ENCODE results near the gene MRPL54.

MRPL54 gene

GRCh38 chr19:3740431-3740830, 22.1 kb upstream of the MRPL54 start:
- no peak for TF ChIP-seq CTCF (IDR thresholded peaks at IDR 0.05; ENCODE audit: low read depth, low read length)

GRCh38 chr19:3743486-3743885, 19.0 kb upstream of the MRPL54 start:
- TF ChIP-seq CTCF (IDR thresholded peaks at IDR 0.05; ENCODE audit: low read depth, low read length) = no peak
- H3K4me3 ChIP-seq (replicated peaks in 1 of 2; ENCODE audit: low read depth in 2 of 2, low read length in 2 of 2) = no peak overlapping the region
- peak in 1 of 2 donors; percentile 16 for DNase-seq (ENCODE audit: low read depth in 2 of 2)

More at GRCh38 chr19:3740431-3740830, 22.1 kb upstream of the MRPL54 start:
- H3K4me3 ChIP-seq (replicated peaks in 1 of 2; ENCODE audit: low read depth in 2 of 2, low read length in 2 of 2) = no peak overlapping the region
- DNase-seq (ENCODE audit: low read depth in 2 of 2) = no peak

GRCh38 chr19:3745363-3746045, 17.0 kb upstream of the MRPL54 start:
- H3K4me3 ChIP-seq (replicated peaks in 1 of 2; ENCODE audit: low read depth in 2 of 2, low read length in 2 of 2) = no peak overlapping the region
- DNase-seq (ENCODE audit: low read depth in 2 of 2) = no peak
- TF ChIP-seq CTCF (IDR thresholded peaks at IDR 0.05; ENCODE audit: low read depth, low read length) = no peak

DNA sequence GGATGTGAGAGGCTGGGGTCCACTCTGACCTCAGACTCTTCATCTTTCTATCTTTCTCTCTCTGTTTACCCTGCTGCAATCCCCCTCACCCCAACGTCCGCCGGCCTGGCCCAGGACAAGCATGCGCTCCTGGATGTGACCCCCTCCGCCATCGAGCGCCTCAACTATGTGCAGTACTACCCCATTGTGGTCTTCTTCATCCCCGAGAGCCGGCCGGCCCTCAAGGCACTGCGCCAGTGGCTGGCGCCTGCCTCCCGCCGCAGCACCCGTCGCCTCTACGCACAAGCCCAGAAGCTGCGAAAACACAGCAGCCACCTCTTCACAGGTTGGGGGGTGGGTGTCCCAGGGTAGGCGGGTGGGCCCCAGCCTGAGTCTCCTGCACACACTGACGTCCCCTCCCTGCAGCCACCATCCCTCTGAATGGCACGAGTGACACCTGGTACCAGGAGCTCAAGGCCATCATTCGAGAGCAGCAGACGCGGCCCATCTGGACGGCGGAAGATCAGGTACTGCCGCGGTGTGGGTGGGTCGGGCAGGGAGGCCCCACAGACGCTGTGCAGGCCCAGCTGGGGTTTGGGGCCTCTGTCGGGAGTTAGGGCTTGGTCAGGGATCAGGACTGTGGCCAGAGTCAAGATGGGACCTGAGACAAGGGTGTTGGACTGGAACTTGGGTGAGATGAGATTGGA, 16.0 kb upstream of the MRPL54 start:
- H3K4me3 ChIP-seq (replicated peaks in 1 of 2; ENCODE audit: low read depth in 2 of 2, low read length in 2 of 2) = no peak overlapping the region
- DNase-seq (ENCODE audit: low read depth in 2 of 2) = no peak
- TF ChIP-seq CTCF (IDR thresholded peaks at IDR 0.05; ENCODE audit: low read depth, low read length) = no peak

- H3K4me3 ChIP-seq (replicated peaks in 1 of 2; ENCODE audit: low read depth in 2 of 2, low read length in 2 of 2) = no peak overlapping the region
- DNase-seq (ENCODE audit: low read depth in 2 of 2) = no peak
- no peak for TF ChIP-seq CTCF (IDR thresholded peaks at IDR 0.05; ENCODE audit: low read depth, low read length)
Observed at GRCh38 chr19:3748965-3749364, 13.5 kb upstream of the MRPL54 start.

- TF ChIP-seq CTCF (IDR thresholded peaks at IDR 0.05; ENCODE audit: low read depth, low read length) = no peak
- DNase-seq (ENCODE audit: low read depth in 2 of 2) = no peak
- no peak overlapping the region for H3K4me3 ChIP-seq (replicated peaks in 1 of 2; ENCODE audit: low read depth in 2 of 2, low read length in 2 of 2)
Observed at GRCh38 chr19:3750211-3750610, 12.3 kb upstream of the MRPL54 start.
